Gastroesophageal sphincter (tissue), 3 donors: Measurements from ENCODE around the gene ABCC6.
"Not testable (repeated sequence)": the region's sequence is repeated elsewhere in the genome, so short reads cannot be mapped to it uniquely, and the experiment has no call there.

Source experiments
- POLR2A ChIP-seq, 2 donors: fragments of 450-650 bp; IDR thresholded peaks; one replicate each; pipeline ENCODE4 v1.6.1; 2017; ENCODE audit warnings: antibody characterized with exemption in 2 of 2, mild to moderate bottlenecking in 2 of 2, moderate library complexity in 1 of 2
- TF ChIP-seq, protein P1 (sequence below), 4 experiments: fragments of 200-600 bp in 2 of 4; fragments of 450-650 bp in 2 of 4; sonication (generic) in 1 of 4; IDR thresholded peaks; one replicate each; pipeline ENCODE4 v1.5.1; 2017 to 2019; ENCODE audit warnings: antibody characterized with exemption in 4 of 4, mild to moderate bottlenecking in 2 of 4, moderate library complexity in 2 of 4

- not testable (repeated sequence) for TF ChIP-seq POLR2A (IDR thresholded peaks at IDR 0.05)
- TF ChIP-seq, protein P1, sequence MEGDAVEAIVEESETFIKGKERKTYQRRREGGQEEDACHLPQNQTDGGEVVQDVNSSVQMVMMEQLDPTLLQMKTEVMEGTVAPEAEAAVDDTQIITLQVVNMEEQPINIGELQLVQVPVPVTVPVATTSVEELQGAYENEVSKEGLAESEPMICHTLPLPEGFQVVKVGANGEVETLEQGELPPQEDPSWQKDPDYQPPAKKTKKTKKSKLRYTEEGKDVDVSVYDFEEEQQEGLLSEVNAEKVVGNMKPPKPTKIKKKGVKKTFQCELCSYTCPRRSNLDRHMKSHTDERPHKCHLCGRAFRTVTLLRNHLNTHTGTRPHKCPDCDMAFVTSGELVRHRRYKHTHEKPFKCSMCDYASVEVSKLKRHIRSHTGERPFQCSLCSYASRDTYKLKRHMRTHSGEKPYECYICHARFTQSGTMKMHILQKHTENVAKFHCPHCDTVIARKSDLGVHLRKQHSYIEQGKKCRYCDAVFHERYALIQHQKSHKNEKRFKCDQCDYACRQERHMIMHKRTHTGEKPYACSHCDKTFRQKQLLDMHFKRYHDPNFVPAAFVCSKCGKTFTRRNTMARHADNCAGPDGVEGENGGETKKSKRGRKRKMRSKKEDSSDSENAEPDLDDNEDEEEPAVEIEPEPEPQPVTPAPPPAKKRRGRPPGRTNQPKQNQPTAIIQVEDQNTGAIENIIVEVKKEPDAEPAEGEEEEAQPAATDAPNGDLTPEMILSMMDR (IDR thresholded peaks at IDR 0.05), result not testable (repeated sequence)
Observed at GRCh38 chr16:16213863-16214293, 9.4 kb downstream of the ABCC6 start.
